GM19351 (cell line): Measurements from ENCODE around the gene FBXW11.

Experiments
- ATAC-seq: cut with Tn5 transposase; IDR thresholded peaks from one replicate; pipeline ENCODE4 v1.9.1; 2021; ENCODE audit warnings: mild to moderate bottlenecking, moderate library complexity; ENCODE audit not compliant: unreplicated experiment

The FBXW11 gene

GRCh38 chr5:171874234-171874633 is 132.2 kb downstream of the FBXW11 start:
- no peak for ATAC-seq

GRCh38 chr5:171872666-171873065 is 133.8 kb downstream of the FBXW11 start:
- no peak for ATAC-seq

- no peak for ATAC-seq
Measured at GRCh38 chr5:171871711-171872110, 134.7 kb downstream of the FBXW11 start.

GRCh38 chr5:171869956-171870355 is 136.5 kb downstream of the FBXW11 start:
- no peak for ATAC-seq

- no peak for ATAC-seq
Measured at GRCh38 chr5:171868236-171868635, 138.2 kb downstream of the FBXW11 start.

- ATAC-seq, result no peak
Measured at GRCh38 chr5:171867786-171868185, 138.7 kb downstream of the FBXW11 start.

- no peak for ATAC-seq
Measured at GRCh38 chr5:171865471-171865870, 141.0 kb downstream of the FBXW11 start.

GRCh38 chr5:171863935-171864334 is 142.5 kb downstream of the FBXW11 start:
- no peak for ATAC-seq

GRCh38 chr5:171862624-171863023 is 143.8 kb downstream of the FBXW11 start:
- ATAC-seq, result no peak

GRCh38 chr5:171861381-171861780 is 145.1 kb downstream of the FBXW11 start:
- no peak for ATAC-seq

- ATAC-seq, result no peak
Measured at GRCh38 chr5:171858303-171858702, 148.1 kb downstream of the FBXW11 start.

- no peak for ATAC-seq
Measured at GRCh38 chr5:171857489-171857876, 149.0 kb downstream of the FBXW11 start.

- ATAC-seq, result no peak
Measured at GRCh38 chr5:171855798-171856763, 150.4 kb downstream of the FBXW11 start.

GRCh38 chr5:171855265-171855664 is 151.2 kb downstream of the FBXW11 start:
- no peak for ATAC-seq

GRCh38 chr5:171852255-171852681 is 154.2 kb downstream of the FBXW11 start:
- ATAC-seq, result no peak

- ATAC-seq, result no peak
Measured at GRCh38 chr5:171851251-171851650, 155.2 kb downstream of the FBXW11 start.

- ATAC-seq, result no peak
Measured at GRCh38 chr5:171850324-171850947, 156.0 kb downstream of the FBXW11 start.

- no peak for ATAC-seq
Measured at GRCh38 chr5:171849585-171850323, 156.7 kb downstream of the FBXW11 start.

GRCh38 chr5:171848911-171849520 is 157.4 kb downstream of the FBXW11 start:
- no peak for ATAC-seq

GRCh38 chr5:171848486-171848885 is 158.0 kb downstream of the FBXW11 start:
- no peak for ATAC-seq

- no peak for ATAC-seq
Measured at GRCh38 chr5:171848006-171848405, 158.4 kb downstream of the FBXW11 start.
